OCI-LY1 (cell line): Measurements from ENCODE around the gene PLK1.

Experiments used
- H2AFZ ChIP-seq: fragments of 200-600 bp; sonication (generic), shearing (Covaris generic); 2 replicates; pipeline ENCODE4 v1.6.0; 2014; ENCODE audit warnings: antibody characterized with exemption, mild to moderate bottlenecking, low read length
- H3F3A ChIP-seq: fragments of 200-600 bp; sonication (generic), shearing (Covaris generic); 2 replicates; pipeline ENCODE4 v1.6.0; 2014; ENCODE audit warnings: mild to moderate bottlenecking, antibody characterized with exemption, low read length, moderate library complexity; ENCODE audit not compliant: insufficient read depth
- H3K27ac ChIP-seq: fragments of 200-600 bp; sonication (generic); 2 replicates; pipeline ENCODE4 v1.5.1; 2014; ENCODE audit warnings: low read length, mixed run types, mild to moderate bottlenecking, low read depth; ENCODE audit not compliant: poor library complexity, severe bottlenecking
- H3K27me3 ChIP-seq: fragments of 200-600 bp; sonication (generic); 2 replicates; pipeline ENCODE4 v1.6.0; 2014; ENCODE audit warnings: antibody characterized with exemption, mild to moderate bottlenecking, low read length, moderate library complexity; ENCODE audit not compliant: insufficient read depth
- H3K36me3 ChIP-seq: fragments of 200-600 bp; sonication (generic); 2 replicates; pipeline ENCODE4 v1.6.1; 2014; ENCODE audit warnings: mild to moderate bottlenecking, antibody characterized with exemption, low read length, moderate library complexity, mixed read lengths; ENCODE audit not compliant: insufficient read depth
- H3K4me1 ChIP-seq: fragments of 200-600 bp; sonication (generic); 2 replicates; pipeline ENCODE4 v1.5.1; 2014; ENCODE audit warnings: mild to moderate bottlenecking, low read length, moderate library complexity; ENCODE audit not compliant: insufficient read depth, severe bottlenecking
- H3K4me2 ChIP-seq: fragments of 200-600 bp; sonication (generic), shearing (Covaris generic); 2 replicates; pipeline ENCODE4 v1.6.1; 2014; ENCODE audit warnings: low read length
- H3K4me3 ChIP-seq: fragments of 200-600 bp; sonication (generic); 2 replicates; pipeline ENCODE4 v1.5.1; 2014; ENCODE audit warnings: low read length, low read depth, mild to moderate bottlenecking, mixed read lengths; ENCODE audit not compliant: poor library complexity, severe bottlenecking
- H3K79me2 ChIP-seq: fragments of 200-600 bp; shearing (Covaris generic); 2 replicates; pipeline ENCODE4 v1.6.1; 2016; ENCODE audit warnings: mixed run types, low read length, mixed read lengths; ENCODE audit not compliant: insufficient read depth
- H3K9ac ChIP-seq: fragments of 200-600 bp; sonication (generic), shearing (Covaris generic); 2 replicates; pipeline ENCODE4 v1.6.1; 2014; ENCODE audit warnings: mild to moderate bottlenecking, low read length, mixed read lengths
- H3K9me2 ChIP-seq: fragments of 200-600 bp; sonication (generic), shearing (Covaris generic); 2 replicates; pipeline ENCODE4 v1.6.1; 2014; ENCODE audit warnings: low read depth, mild to moderate bottlenecking, low read length, mixed read lengths
- H3K9me3 ChIP-seq: fragments of 200-600 bp; shearing (Covaris generic); 2 replicates; pipeline ENCODE4 v1.6.1; 2014; ENCODE audit warnings: low read length, mixed read lengths
- H4K20me1 ChIP-seq: fragments of 200-600 bp; sonication (generic), shearing (Covaris generic); 2 replicates; pipeline ENCODE4 v1.6.0; 2016; ENCODE audit warnings: mild to moderate bottlenecking, low read length; ENCODE audit not compliant: insufficient read depth
- CTCF ChIP-seq: fragments of 200-600 bp; sonication (generic), shearing (Covaris generic); IDR thresholded peaks from 2 replicates; pipeline ENCODE4 v1.5.1; 2017; ENCODE audit warnings: mild to moderate bottlenecking, antibody characterized with exemption, low read length, moderate library complexity, mixed read lengths
- EZH2 ChIP-seq: fragments of 200-600 bp; sonication (generic), shearing (Covaris generic); IDR thresholded peaks from 2 replicates; pipeline ENCODE4 v1.8.0; 2017; ENCODE audit warnings: borderline replicate concordance, mixed run types, mild to moderate bottlenecking, antibody characterized with exemption, low read length, moderate library complexity, mixed read lengths

The PLK1 gene

DNA sequence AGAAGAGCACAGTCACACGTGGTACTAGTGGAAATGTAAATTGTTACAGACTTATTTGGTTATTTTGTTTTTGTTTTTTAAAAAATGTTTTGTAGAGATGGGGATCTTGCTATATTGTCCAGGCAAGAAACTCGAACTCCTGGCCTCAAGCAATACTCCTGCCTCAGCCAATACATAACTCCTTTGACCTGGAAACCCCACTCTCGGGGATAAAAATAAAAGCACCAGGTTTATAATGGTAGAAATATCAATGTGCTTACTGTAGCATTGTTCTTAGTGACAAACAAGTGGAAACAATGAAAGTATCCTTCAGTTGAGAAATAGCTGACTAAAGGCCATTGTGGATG, 46.1 kb downstream of the PLK1 start:
- Histone ChIP-seq H3K27ac (no peak overlapping the region), H3K9ac (no peak overlapping the region), H3K9me3 (no peaks in the 10 kb centered on the region), H3K9me2 (no peaks in the 10 kb centered on the region), H2AFZ (no peak overlapping the region), H3F3A (no peaks in the 10 kb centered on the region), H3K27me3 (no peaks in the 10 kb centered on the region), H3K4me1 (peaks cover 3% of the 10 kb centered on the region), H4K20me1 (no peaks in the 10 kb centered on the region), H3K4me2 (no peak overlapping the region), H3K36me3 (no peaks in the 10 kb centered on the region), H3K4me3 (no peak overlapping the region), H3K79me2 (no peaks in the 10 kb centered on the region)
- TF ChIP-seq EZH2, result no peak
- no peak for TF ChIP-seq CTCF

- H3K9me3 ChIP-seq, result no peaks in the 10 kb centered on the region
- peaks cover 3% of the 10 kb centered on the region for H3K4me1 ChIP-seq
- H3K4me2 ChIP-seq, result no peak overlapping the region
- no peaks in the 10 kb centered on the region for H3K27me3 ChIP-seq
- H3K79me2 ChIP-seq, result no peaks in the 10 kb centered on the region
- no peaks in the 10 kb centered on the region for H3K36me3 ChIP-seq
- H3K9me2 ChIP-seq, result no peaks in the 10 kb centered on the region
- H4K20me1 ChIP-seq, result no peaks in the 10 kb centered on the region
- H3K4me3 ChIP-seq, result no peak overlapping the region
- H3K9ac ChIP-seq, result no peak overlapping the region
- H3K27ac ChIP-seq, result no peak overlapping the region
- TF ChIP-seq CTCF (no peak), EZH2 (no peak)
- no peaks in the 10 kb centered on the region for H3F3A ChIP-seq
- H2AFZ ChIP-seq, result no peak overlapping the region
Observed at GRCh38 chr16:23726710-23727109, 48.0 kb downstream of the PLK1 start.

DNA sequence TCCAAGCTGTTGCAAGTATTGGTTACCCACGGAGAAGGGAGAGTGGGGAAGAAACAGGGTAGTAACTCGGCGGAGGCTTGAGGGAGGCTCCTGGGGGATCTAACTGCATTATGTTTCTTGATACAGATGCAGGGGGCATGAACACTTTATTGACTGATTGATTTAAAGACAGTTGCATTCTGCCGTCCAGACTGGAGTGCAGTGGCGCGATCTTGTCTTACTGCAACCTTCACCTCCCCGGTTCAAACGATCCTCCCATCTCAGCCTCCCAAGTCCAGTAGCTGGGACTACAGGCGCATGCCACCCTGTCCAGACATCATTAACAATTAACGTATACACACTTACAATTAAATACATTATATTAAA, 49.4 kb downstream of the PLK1 start:
- Histone ChIP-seq H3K27me3 (no peaks in the 10 kb centered on the region), H3K9me3 (no peaks in the 10 kb centered on the region), H3K36me3 (no peaks in the 10 kb centered on the region), H4K20me1 (no peaks in the 10 kb centered on the region), H3K4me3 (no peak overlapping the region), H3F3A (no peaks in the 10 kb centered on the region), H3K9ac (no peak overlapping the region), H3K27ac (no peak overlapping the region), H3K4me2 (0 out of 2 replicates have a peak overlapping the region, but pooled peaks have one; percentile 12), H3K79me2 (no peaks in the 10 kb centered on the region), H3K4me1 (peaks cover 3% of the 10 kb centered on the region), H3K9me2 (no peaks in the 10 kb centered on the region), H2AFZ (no peak overlapping the region)
- no peak for TF ChIP-seq EZH2
- no peak for TF ChIP-seq CTCF
